NT2/D1 (cell line): ENCODE results near the gene MLLT11.

Experiments
- YY1 ChIP-seq: IDR thresholded peaks from 2 replicates; pipeline ENCODE4 v1.6.1; 2011; ENCODE audit not compliant: insufficient read length, insufficient read depth
- ZNF274 ChIP-seq: IDR thresholded peaks from 2 replicates; pipeline ENCODE4 v1.6.1; 2011; ENCODE audit warnings: mild to moderate bottlenecking, low read depth, low read length

DNA sequence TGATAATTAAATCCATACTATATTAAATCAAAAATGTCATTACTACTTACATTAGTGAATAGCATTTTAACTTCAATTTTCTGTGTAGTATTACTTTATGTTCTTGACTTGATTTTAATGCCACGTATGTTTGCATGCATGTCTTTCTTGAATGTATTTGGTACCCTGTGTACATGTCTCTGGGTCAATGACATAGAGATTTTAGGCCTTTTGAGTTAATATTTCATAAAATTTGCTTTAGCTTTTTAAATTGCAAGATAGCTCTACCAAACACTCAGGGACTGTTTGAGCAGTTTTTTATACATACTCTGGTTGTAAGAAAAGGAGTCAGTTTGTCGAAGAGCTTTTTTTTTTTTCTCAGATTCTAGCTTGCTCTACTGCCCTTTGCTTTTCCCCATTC lies 1.5 kb downstream of the MLLT11 start:
- TF ChIP-seq ZNF274 = no peak
- no peak for TF ChIP-seq YY1
